CD4-positive, alpha-beta T cell treated with Interleukin-15 for 1 hour (primary cell): ENCODE data around the gene AARS2.

ENCODE experiments used
- DNase-seq: peaks from one replicate; pipeline ENCODE4 v3.0.0-alpha.2; 2020

Gene AARS2

DNA sequence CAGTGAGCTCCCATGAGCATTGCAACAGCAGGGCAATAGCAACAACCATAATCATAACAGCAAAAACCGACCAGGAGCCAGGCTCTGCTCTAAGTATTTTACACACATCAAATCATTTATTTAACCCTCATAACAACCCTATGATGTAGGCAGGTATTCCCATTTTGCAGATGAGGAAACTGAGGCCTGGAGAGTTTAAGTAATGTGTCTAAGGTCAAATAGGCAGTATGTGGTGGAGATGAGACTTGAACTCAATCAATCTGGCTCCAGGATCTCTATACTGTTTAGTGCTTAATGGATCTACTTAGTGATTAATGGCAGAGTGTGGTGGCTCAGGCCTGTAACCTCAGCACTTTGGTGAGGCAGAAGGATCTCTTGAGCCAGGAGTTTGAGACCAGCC, 39.5 kb downstream of the AARS2 start:
- no peak for DNase-seq

DNA sequence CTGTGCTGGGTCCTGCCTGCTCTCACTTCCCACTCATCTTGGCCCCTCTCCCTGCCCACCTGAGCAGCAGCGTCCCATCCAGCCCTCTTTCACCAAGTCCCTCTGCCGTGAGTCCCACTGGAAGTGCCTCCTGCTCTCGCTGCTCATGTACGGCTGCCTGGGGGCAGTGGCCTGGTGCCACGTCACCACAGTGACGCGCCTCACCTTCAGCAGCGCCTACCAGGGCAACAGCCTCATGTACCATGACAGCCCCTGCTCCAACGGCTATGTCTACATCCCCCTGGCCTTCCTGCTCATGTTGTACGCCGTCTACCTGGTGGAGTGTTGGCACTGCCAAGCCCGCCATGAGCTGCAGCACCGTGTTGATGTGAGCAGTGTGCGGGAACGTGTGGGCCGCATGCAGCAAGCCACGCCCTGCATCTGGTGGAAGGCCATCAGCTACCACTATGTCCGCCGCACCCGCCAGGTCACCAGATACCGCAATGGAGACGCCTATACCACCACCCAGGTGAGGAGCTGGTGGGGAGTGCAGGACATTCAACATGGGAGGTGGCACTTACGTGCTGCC, 40.1 kb downstream of the AARS2 start:
- no peak for DNase-seq

GRCh38 chr6:44272529-44272928, 40.6 kb downstream of the AARS2 start:
- no peak for DNase-seq

DNA sequence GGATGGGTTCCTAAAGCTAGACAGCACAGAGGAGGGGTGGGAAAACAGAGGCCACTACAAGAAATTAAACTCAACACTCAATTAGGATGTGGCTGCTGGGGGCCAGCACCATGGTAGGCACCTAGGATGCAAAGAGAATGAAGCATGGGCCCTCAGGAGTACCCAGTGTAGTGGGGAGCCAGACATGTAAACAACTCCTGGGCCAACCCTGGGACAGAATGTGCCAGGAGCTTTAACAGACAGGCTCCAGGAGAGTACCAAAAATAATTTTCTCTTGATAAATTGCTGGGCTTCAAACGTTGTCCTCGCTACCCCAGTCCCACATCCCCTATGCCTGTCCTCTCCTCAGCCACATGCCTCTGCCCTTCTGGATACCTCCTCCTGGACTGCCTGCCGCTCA, 41.2 kb downstream of the AARS2 start:
- no peak for DNase-seq

DNA sequence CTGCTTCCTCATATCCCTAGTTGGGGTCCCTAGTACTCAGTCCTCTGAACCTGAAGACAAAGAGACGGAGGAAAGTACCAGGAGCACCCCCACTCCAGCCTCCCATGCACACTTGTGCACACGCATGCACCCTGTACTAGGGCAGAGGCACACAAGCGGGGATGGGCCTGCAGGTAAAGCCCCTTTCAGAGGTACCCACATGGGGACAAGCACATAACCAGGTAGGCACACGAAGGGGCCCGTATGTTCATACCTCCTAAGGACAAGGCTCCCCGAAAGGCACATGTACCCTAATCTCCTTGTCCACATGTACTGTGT, 41.8 kb downstream of the AARS2 start:
- no peak for DNase-seq

GRCh38 chr6:44270526-44271405, 42.4 kb downstream of the AARS2 start:
- no peak for DNase-seq

DNA sequence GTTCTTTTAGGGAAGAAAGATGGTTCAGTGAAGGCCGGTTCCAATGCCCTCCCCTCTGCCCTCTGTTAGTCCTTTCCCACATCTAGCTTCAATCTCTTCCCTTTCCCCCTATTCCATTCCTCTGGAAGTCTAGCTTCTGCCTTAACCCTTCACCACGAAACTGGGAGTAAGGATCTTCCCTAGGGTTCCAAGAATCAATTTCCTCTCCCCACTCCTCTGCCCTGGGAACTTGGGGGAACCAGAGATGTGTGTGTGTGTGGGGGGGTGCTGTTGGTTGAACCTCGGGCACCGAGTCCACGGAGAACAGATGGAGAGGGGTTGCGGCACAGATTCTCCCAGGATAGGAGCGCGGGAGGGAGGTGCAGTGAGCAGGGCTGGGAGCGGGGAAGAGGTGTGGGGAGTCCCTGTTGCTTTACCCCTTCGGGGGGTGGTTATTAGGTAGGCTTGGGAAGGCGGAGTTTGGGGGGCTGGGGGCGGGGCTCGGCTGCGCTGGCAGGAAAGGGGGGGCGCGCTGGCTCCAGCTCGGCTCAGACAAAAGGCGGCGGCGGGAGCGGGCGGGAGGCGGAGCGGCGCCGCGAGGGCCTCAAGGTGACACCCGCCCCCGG, 43.1 kb downstream of the AARS2 start, which contains the start of gene TMEM151B:
TMEM151B (plus strand) TSS at position 530 of the 605 bp plus-strand sequence. CDS start 293 bp downstream, outside the sequence.
- DNase-seq: no peak

DNA sequence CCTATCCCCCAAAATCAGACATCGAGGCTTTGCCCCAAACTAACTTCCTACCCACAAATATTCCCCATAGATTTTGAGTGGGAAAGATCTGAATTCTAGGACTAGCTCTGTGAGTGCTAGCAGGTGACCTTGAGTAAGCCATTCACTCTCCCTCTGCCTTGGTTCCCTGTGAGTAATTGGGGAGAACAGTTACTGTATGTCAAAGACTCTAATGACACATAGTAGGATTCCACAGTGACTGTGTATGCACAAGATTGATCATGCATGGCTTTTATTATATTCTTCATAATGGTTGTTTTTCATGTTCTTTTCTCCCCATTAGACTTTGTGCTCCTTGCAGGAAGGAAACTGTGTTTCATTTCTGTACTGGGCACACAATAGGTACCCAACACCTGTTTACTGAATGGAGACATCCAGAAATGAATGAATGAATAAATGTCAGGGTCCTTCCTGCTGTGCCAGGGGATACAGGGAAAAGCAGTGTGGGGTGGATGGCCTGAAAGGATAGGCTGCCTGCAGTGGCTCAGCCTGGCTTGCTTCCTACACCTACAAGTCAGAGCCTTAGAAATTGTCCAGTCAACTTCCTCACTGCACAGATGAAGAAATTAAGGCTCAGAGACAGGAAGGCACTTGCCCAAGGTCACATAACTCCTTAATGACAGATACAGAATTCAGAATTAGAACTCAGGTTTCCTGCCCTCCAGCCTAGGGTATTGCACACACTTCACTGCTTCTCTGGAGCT, 43.8 kb downstream of the AARS2 start:
- DNase-seq: no peak

DNA sequence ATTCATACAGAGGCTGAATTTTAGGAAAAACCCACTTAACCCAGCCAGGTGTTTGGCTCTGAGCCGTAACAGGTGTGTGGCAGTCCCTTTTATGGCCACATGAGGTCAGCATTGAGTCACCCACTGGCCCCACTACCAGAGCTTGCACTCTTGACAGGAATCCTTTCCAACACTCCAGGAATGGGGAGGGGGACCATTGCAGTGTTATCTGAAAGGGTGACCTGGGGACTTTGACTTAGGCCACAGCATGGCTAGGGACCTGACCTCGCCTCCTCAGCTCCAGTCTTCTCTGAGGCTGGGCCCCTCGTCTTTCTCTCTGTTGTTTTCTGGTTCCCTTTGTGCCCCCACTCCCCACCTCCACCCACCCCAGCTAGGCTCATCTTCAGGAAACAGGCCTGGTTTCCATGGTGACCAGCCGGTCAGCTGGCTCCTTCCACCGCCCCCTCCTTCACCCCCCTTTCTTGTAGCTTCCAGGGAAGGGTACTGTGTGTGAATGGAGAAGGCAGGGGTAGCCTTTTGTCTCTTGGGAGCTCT, 45.0 kb downstream of the AARS2 start:
- DNase-seq: peak; percentile 60

DNA sequence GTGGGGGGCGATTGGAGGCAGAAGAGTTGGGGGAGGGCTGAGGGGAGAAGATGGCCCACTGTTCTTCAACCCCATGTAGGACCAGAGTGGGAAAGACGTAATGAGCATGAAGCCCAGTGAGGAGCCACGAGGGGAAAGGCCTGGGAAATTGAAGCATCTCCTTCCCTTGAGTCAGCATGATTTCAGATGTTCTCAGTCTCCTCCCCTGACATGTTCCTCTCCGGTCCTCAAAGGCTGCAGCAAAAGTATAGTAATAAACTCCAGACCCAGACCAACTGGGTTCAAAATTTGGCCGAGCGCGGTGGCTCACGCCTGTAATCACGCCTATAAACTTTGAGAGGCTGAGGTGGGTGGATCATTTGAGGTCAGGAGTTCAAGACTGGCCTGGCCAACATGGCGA, 45.9 kb downstream of the AARS2 start:
- DNase-seq: peak; percentile 7

DNA sequence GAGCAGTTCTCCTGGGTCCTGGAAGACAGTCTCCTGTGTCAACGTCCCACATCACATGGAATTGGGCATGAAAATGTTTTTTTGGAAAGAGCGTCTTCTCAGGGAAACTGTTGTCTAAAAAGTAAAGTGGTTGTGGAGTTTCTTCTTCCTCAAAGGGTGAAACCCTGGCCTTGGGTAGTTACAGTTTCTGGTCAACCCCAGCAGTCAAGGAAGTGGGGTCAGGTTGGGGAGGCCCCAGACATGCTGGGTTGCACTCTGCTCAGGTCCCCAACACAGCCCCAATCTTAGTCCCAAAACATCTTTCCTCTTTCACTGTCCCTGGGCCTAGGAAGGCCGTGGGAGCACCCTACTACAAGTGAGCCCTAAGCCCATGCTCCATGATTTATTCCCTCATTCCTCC, 46.8 kb downstream of the AARS2 start:
- peak; percentile 19 for DNase-seq

- DNase-seq: no peak
Observed at GRCh38 chr6:44265722-44266233, 47.4 kb downstream of the AARS2 start.

GRCh38 chr6:44265007-44265721, 48.0 kb downstream of the AARS2 start, which contains the start of gene NFKBIE:
NFKBIE (minus strand) TSS chr6:44265551; CDS start chr6:44265346, 205 bp downstream.
- peak; percentile 97 for DNase-seq

DNA sequence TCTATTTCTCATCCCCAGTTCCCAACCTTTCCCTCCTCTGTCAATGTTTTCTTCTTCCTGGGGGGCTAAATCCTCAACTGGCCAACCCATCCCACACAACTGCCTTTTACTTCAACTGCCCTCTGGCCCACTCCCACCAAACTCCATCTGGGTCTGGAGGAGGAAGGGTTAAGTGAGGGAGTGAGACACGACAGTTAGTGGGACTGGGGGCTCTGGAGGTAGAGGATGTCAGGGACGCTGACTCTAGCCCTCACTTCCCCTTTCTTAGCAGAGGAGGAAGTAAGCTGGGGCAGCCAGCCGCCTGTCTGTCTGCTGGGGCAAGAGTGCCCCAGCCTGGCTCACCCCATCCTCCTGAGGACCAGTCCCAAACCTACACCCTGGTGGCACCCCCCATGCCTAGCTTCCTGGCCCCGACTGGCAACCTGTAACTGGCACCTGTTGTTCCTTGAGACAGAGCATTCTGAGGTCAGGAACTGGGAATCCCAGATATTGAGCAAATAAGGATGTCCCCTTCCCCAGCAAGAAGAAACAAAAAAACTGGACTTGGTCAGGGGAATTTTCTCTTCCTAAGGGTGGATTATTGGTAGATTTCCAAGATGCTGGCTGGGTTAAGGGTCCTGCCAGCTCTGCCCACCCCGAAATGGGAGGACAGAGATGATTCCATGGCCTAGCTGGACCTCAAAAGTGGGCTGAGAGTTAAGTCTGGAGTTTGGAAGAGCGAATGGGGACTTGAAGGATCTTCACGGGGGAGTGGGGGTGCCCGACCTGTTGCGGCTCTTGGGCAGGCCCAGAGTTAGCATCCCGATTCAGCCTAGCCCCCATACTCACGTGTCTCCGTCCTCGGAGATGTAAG, 48.8 kb downstream of the AARS2 start:
- peak; percentile 87 for DNase-seq

GRCh38 chr6:44263354-44264100, 49.6 kb downstream of the AARS2 start:
- peak; percentile 78 for DNase-seq

- no peak for DNase-seq
Observed at GRCh38 chr6:44262467-44263353, 50.4 kb downstream of the AARS2 start.

DNA sequence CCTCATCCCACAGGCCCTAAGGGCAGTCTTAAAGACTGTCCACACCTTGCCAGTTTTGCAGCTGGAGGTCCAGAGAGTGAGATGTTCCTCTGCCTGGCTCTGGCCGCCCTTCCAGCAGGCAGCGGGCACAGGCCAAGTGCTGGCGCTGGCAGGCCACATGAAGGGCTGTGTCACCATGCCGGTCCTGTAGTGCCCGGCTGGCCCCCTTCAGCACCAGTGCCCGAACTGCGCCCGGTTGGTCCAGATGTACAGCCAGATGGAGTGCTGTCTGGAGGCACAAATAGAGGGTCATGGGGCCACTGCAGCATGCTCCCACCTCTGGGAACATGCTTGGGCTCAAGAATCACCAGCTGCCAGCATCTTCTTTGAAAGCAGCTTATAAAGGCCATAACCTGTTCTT, 51.6 kb downstream of the AARS2 start:
- DNase-seq: no peak

DNA sequence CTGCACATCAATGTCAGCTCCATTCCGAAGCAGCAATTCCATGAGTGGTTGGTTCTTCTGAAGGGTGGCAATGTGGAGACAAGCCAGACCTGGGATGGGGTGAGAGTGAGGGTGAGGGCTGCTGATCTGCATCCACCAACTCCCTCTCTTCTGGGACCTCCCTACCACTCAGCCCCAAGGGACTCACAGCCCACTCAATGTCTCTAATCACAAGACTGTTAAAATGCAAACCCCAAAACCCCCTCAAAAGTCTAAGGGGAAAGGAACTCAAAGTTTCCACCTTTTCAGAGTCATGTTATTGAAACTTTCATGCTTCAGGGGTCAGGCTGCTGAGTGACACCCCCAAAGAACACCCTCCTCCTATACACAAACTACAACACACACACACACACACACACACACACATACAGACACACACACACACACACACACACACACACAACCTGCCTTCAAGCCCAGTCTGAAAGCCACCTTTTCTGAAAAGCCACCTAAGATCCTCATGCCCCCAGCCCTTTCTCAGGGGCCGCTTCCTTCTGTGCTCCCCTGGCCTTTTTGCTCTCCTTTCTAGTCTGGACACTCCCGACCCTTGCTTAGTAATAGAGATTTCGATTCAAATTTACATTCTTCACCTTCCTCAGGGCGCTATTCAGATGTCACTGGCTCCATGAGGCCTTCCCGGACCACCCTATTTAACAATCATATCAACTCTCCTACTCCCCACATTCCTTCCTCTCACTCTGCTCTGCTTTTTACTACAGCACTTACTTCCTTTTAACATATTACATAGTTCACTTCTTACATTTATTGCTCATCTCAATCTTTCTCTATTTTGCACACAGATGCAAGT, 52.5 kb downstream of the AARS2 start:
- DNase-seq: no peak
